ENCODE data around the gene VCAM1.

VCAM1 gene

GRCh38 chr1:100719490-100719889, at the start of gene VCAM1:
Gene VCAM1 (plus strand): TSS chr1:100719742. CDS start chr1:100719861, 119 bp downstream.
- Histone ChIP-seq H3K36me3 (no peaks in the 10 kb centered on the region), H3K27ac (peak within 1 kb of the TSS; percentile 11 to 54), H3K27me3 (no peaks in the 10 kb centered on the region), H3K4me3 (peak within 1 kb of the TSS; percentile 26 to 30), H3K4me1 (peaks cover 0 to 17% (median 0%) of the 10 kb centered on the region in 4 donors), H3K9me3 (no peaks in the 10 kb centered on the region)
- TF ChIP-seq CTCF (IDR thresholded peaks at IDR 0.05): no peak
- intact Hi-C loops (cut with DNase I; ENCODE audit: low total_unique reads): loop anchor here (2.0 kb wide), 1 partner anchor 35 kb away; no protein-coding TSS in a partner anchor
- no peak for DNase-seq

DNA sequence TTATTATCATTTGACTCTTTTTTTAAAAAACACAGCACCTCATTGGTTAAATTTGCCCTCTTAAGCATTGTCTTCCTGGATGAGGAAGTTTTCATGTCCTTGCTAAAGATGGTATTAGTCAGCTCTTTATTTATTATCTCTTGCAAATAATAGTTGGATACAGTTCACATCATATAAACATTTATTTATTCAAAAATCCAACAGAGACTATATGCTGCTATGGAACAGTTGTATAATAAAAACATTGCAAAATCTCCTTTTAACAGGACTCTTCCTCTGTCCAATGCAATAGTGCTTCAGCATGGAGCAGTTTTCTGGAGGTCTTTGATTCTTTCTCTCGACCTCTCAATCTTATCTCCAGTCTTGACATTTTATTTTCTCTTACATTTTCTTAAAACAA, 49.5 kb upstream of the VCAM1 start:
- Histone ChIP-seq H3K4me1 (no peaks in the 10 kb centered on the region), H3K4me3 (no peak overlapping the region), H3K27ac (no peak overlapping the region), H3K36me3 (no peaks in the 10 kb centered on the region), H3K27me3 (no peaks in the 10 kb centered on the region), H3K9me3 (peaks cover 0 to 11% (median 0%) of the 10 kb centered on the region in 3 donors)
- no peak for TF ChIP-seq CTCF (IDR thresholded peaks at IDR 0.05)
- no peak for DNase-seq
- intact Hi-C loops (cut with DNase I; ENCODE audit: low total_unique reads): no loop called here

- no peak for TF ChIP-seq CTCF (IDR thresholded peaks at IDR 0.05)
- no peak for DNase-seq
- peaks cover 0 to 12% (median 0%) of the 10 kb centered on the region in 3 donors for H3K9me3 ChIP-seq
- H3K4me3 ChIP-seq: no peak overlapping the region
- no peaks in the 10 kb centered on the region for H3K4me1 ChIP-seq
- no peaks in the 10 kb centered on the region for H3K27me3 ChIP-seq
- intact Hi-C loops (cut with DNase I; ENCODE audit: low total_unique reads): no loop called here
- H3K36me3 ChIP-seq: no peaks in the 10 kb centered on the region
- H3K27ac ChIP-seq: no peak overlapping the region
Measured at GRCh38 chr1:100671601-100672000, 47.9 kb upstream of the VCAM1 start.

DNA sequence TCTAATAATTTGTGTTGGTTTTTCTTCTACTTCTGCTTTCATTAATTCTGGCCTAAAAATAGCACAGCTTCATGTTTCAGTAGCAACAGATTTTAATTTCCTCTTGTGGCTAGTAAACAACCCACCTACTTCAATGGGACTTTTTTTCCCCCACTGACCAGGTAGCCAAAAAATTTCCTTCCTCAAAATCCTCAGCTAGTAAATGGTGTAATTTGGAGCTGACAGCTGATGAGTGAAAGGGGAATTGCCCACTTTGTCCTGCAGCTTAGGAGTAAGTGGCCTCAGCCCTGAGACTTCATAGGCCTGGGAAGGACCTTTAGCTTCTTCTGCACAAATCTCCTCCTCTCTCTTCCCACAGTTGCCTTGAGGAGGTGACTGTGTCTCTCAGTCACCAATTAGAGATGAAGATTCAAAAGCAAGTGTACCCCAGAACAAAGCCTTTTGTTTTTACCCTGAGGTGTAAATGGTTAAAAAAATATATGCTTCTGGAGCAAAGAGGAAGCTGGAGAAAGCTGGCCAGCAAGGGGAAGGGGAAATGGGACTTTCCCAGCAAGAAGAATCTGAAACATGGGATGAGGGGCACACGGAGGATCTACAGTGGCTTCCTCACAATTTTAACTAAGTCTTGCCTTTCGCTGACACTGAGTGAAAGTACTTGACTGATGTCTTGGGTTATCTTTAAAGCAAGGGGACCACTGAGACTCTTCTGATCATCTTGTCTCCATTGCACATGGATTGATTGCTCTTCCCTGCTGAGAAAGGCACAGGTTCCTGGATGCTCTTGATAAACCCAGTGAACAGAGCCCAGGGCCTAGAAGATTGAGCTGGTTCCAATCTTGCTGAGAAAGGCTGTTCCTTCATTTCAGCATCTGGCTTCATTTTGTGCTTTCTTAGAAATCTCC, 35.8 kb upstream of the VCAM1 start:
- Histone ChIP-seq H3K27ac (no peak overlapping the region), H3K9me3 (peaks cover 0 to 6% (median 0%) of the 10 kb centered on the region in 3 donors), H3K27me3 (no peaks in the 10 kb centered on the region), H3K4me3 (no peak overlapping the region), H3K36me3 (no peaks in the 10 kb centered on the region), H3K4me1 (no peaks in the 10 kb centered on the region)
- intact Hi-C loops (cut with DNase I; ENCODE audit: low total_unique reads): loop anchor here (2.0 kb wide), 1 partner anchor 35 kb away; the partner anchor contains the start of gene VCAM1
- TF ChIP-seq CTCF (IDR thresholded peaks at IDR 0.05): no peak
- DNase-seq: no peak

DNA sequence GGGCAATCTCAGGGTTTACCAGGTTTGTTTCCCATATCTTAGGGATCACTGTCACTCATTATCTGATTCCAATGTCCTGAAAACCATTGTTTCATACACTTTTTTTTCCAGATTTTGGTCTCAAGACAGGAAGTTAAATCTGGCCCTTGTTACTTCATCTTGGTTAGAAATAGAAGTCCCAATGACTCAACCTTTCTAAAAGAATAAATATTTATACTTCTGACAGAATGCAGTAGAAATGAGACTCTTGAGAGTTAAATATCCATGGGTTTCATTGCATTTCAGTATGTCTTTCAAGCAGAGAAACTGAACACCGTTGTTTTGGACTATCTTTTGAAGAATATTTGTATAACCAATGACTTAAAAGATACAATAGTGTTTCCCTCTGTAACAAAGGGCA, 19.8 kb upstream of the VCAM1 start:
- Histone ChIP-seq H3K9me3 (peaks cover 0 to 7% (median 0%) of the 10 kb centered on the region in 3 donors), H3K4me3 (no peak overlapping the region), H3K4me1 (peaks cover 0 to 36% (median 6%) of the 10 kb centered on the region in 4 donors), H3K36me3 (no peaks in the 10 kb centered on the region), H3K27ac (no peak overlapping the region), H3K27me3 (no peaks in the 10 kb centered on the region)
- DNase-seq: no peak
- intact Hi-C loops (cut with DNase I; ENCODE audit: low total_unique reads): no loop called here
- no peak for TF ChIP-seq CTCF (IDR thresholded peaks at IDR 0.05)

Data from tibial artery (tissue), 4 donors.